DND-41 (cell line): ENCODE results near the gene OR4C11.

Experiments
- CTCF ChIP-seq: IDR thresholded peaks from 2 replicates; pipeline ENCODE4 v1.5.1; 2012; ENCODE audit warnings: borderline replicate concordance, low read length, moderate library complexity, mild to moderate bottlenecking; ENCODE audit not compliant: poor library complexity, severe bottlenecking; ENCODE audit errors: extremely low read depth
- EZH2 ChIP-seq: IDR thresholded peaks from 3 replicates; pipeline ENCODE4 v1.6.1; 2012; ENCODE audit warnings: borderline replicate concordance, low read depth, mild to moderate bottlenecking, moderate library complexity, low read length, inconsistent platforms; ENCODE audit not compliant: severe bottlenecking

DNA sequence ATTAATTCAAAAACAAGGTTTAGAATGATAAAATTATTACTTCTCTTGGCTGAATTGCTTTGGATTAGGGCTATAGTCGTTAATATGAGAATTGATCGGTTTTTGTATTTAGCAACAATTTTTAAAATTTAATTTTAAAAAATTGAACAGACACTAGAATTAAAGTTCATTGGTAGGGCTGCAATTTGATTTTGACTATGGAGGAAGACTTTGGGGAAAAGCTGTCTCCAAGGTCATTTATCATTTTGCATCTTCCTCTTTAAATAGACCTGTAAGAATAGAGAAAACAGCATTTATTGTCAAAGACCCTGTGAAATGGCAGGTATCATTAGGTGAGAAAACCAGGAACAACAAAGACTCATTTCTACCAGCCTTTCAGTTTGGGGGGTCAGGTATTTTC lies 40.6 kb upstream of the OR4C11 start, which contains the start of gene OR4S2:
- TF ChIP-seq CTCF = no peak
- no peak for TF ChIP-seq EZH2
